HG02870 (cell line): ENCODE measurements around the gene MXI1.
"Not testable (repeated sequence)": the region's sequence is repeated elsewhere in the genome, so short reads cannot be mapped to it uniquely, and the experiment has no call there.

Experiments used
- ATAC-seq: cut with Tn5 transposase; IDR thresholded peaks from one replicate; pipeline ENCODE4 v1.9.1; 2021; ENCODE audit warnings: mild to moderate bottlenecking, moderate library complexity; ENCODE audit not compliant: unreplicated experiment

MXI1 gene

GRCh38 chr10:110311357-110311949 is 104.0 kb downstream of the MXI1 start:
- no peak for ATAC-seq

GRCh38 chr10:110312206-110312605 is 104.8 kb downstream of the MXI1 start:
- no peak for ATAC-seq

GRCh38 chr10:110313674-110314073 is 106.3 kb downstream of the MXI1 start:
- no peak for ATAC-seq

- ATAC-seq, result no peak
Measured at GRCh38 chr10:110317866-110318850, 110.8 kb downstream of the MXI1 start.

GRCh38 chr10:110321869-110322620 is 114.6 kb downstream of the MXI1 start:
- no peak for ATAC-seq

GRCh38 chr10:110323503-110323902 is 116.1 kb downstream of the MXI1 start:
- ATAC-seq, result no peak

- peak; percentile 62 for ATAC-seq
Measured at GRCh38 chr10:110324201-110324804, 116.9 kb downstream of the MXI1 start.

- peak; percentile 53 for ATAC-seq
Measured at GRCh38 chr10:110324805-110325280, 117.4 kb downstream of the MXI1 start.

- ATAC-seq, result peak; percentile 46
Measured at GRCh38 chr10:110326351-110327032, 119.1 kb downstream of the MXI1 start.

GRCh38 chr10:110327262-110327914 is 120.0 kb downstream of the MXI1 start:
- ATAC-seq, result no peak

- ATAC-seq, result no peak
Measured at GRCh38 chr10:110330675-110331074, 123.3 kb downstream of the MXI1 start.

- not testable (repeated sequence) for ATAC-seq
Measured at GRCh38 chr10:110331226-110331795, 123.9 kb downstream of the MXI1 start.

GRCh38 chr10:110334061-110334656 is 126.8 kb downstream of the MXI1 start:
- ATAC-seq, result no peak

GRCh38 chr10:110335314-110336064 is 128.1 kb downstream of the MXI1 start:
- no peak for ATAC-seq

GRCh38 chr10:110336111-110336721 is 128.8 kb downstream of the MXI1 start:
- ATAC-seq, result no peak
